DMS114 treated with DMSO at 0.1 percent for 48 hours (cell line): ENCODE measurements around the gene DNAJC12.
"Not testable (repeated sequence)": the region's sequence is repeated elsewhere in the genome, so short reads cannot be mapped to it uniquely, and the experiment has no call there.

Experiments used
- DNase-seq: peaks from one replicate; lab custom pipeline; 2025; ENCODE audit not compliant: unreplicated experiment; lab: John Stamatoyannopoulos, UW

Gene DNAJC12

DNA sequence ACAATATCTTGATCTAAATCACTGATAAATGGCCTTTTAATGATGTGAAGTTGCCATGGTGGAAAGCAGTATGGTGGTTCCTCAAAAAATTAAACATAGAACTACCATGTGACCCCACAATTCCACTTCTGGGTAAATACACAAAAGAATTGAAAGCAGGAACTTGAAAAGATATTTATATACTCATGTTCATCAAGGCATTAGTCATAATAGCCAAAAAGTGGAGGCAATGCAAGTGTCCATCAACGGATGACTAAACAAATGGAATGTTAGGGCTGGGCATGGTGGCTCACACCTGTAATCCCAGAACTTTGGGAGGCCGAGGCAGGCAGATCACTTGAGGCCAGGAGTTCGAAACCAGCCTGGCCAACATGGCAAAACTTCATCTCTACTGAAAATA lies 2.0 kb upstream of the DNAJC12 start:
- no peak for DNase-seq

- not testable (repeated sequence) for DNase-seq
Measured at GRCh38 chr10:67839511-67839910, 1.5 kb upstream of the DNAJC12 start.

- DNase-seq: no peak
Measured at GRCh38 chr10:67836972-67837371, 1.0 kb downstream of the DNAJC12 start.

- DNase-seq: no peak
Measured at GRCh38 chr10:67836488-67836887, 1.5 kb downstream of the DNAJC12 start.

DNA sequence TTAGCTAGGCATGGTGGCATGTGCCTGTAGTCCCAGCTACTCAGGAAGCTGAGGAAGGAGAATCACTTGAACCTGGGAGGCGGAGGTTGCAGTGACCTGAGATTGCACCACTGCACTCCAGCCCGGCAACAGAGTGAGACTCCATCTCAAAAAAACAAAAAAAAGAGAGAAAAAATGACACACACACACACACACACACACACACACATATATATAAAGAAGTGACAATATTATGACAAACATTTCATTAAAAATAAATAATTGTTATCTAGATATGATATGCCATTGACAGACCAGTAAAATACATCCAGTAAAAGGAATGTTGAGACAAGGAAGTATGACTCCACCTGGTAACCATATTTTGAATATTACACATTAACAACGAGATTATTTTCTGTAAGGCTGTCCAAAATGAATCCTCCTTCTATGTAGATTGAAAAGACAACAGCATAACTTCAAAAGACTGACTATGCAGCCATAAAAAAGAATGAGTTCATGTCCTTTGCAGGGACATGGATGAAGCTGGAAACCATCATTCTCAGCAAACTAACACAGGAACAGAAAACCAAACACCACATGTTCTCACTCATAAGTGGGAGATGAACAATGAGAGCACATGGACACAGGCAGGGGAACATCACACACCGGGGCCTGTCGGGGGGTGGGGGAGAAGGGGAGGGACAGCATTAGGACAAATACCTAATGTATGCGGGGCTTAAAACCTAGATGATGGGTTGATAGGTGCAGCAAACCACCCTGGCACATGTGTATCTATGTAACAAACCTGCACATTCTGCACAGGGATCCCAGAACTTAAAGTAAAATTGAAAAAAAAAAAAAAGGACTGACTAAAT lies 2.2 kb downstream of the DNAJC12 start:
- DNase-seq: not testable (repeated sequence)

DNA sequence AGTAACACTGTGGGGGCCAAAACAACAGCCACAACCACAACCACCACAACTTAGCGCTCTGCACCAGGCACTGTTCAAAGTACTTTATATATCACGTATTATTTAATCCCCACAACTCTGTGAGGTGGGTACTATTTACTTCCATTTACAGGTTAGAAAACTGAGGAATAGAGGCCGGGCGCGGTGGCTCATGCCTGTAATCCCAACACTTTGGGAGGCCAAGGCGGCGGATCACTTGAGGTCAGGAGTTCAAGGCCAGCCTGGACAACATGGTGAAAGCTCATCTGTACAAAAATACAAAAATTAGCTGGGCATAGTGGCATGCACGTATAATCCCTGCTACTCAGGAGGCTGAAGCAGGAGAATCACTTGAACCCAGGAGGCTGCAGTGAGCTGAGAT lies 3.6 kb downstream of the DNAJC12 start:
- no peak for DNase-seq

DNA sequence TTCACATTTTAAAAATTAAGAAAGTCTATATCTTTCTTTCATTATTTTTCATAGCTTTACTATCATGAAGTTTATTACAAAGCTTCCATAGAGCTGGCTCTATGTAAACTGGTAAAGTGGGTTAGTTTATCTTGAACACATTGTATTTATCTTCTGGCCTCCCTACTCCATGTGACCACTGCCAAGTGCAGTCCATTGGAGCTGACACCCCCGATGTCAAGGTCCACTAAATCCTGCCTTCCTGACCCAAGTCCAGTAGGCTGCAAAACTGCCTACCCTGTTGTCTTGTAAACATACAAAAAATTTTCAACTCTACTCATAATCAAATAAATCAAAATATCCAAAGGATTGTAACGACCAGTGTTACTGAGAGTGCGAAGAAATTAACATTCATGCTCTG lies 10.2 kb downstream of the DNAJC12 start:
- no peak for DNase-seq

- DNase-seq: no peak
Measured at GRCh38 chr10:67819768-67820204, 18.2 kb downstream of the DNAJC12 start.

DNA sequence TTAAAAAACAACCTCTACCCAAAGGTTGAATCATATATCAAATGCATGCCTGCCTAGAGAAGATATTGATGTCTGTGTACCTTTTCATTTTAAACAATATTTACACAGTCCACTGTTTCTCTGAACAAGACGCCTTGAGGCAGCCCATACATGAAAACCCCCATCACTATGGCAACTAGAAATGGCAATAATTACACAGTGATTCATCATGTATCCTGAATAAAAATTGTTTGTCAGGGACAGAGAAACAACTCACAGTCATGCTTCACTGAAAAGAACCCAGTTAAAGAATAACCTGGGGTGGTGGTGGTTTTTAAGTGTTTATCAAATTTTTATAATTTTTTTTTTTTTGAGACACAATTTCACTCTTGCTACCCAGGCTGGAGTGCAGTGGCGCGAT lies 19.7 kb downstream of the DNAJC12 start:
- no peak for DNase-seq

DNA sequence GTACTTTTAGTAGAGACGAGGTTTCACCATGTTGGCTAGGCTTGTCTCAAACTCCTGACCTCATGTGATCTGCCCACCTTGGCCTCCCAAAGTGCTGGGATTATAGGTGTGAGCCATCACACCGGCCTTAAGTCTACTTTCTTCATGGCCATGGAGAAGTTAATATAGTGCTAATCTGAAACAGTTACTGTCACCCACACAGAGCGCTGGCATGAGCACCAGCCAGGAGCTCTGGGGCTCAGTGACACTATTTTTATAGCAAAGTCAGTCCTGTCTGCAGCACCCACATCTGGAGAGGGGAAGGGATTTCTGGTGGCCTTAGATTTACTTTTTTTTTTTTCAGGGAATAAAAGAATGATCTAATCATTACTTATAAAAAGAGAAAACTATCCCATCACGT lies 21.3 kb downstream of the DNAJC12 start:
- no peak for DNase-seq

- DNase-seq: no peak
Measured at GRCh38 chr10:67815571-67816059, 22.4 kb downstream of the DNAJC12 start.

- DNase-seq: no peak
Measured at GRCh38 chr10:67812007-67812406, 26.0 kb downstream of the DNAJC12 start.

DNA sequence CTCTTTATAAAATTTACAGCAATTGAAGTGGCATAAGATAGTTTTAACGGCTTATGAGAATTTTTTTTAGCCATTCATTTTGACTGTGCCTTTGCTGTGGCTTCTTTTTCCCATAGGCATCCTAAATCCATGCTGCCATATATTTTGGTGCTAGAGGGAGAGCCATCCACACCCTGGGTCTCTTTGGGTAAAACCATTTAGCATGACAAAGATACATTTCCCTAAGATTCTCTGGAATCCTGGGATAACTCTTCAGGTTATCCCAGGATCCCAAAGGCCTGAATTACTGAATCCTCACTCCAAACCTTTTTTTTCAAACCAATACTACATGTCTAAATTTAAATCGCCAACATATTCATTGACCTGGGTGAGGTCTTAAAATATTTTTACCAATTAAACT lies 28.9 kb downstream of the DNAJC12 start:
- DNase-seq: no peak

GRCh38 chr10:67808704-67809103 lies 29.3 kb downstream of the DNAJC12 start:
- no peak for DNase-seq

DNA sequence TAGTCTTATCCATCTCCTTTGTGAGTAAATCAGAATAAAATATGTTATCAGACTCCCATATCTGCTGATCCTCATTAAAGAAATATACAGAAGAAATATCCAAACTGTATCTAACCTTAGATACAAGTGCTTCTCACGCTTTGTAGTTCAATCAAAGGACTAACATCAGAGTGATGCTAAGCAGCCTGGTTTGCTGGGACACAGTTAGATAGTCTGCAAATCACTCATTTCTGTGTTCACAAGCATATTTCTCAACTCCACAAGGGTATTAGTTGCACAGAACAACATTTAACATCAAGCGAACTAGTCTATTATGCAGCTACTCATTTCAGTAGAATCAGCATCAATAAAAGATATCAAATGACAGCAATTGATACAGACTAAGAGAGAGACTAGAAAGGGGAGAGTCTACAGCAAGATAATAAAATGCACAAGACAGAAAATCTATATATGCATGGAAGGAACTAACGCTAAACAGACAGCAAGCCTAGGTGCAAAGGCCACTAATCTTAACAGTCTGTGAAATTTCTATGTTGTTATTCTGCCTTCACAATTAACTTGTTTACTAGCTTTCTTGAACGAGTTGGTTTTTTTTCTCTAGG lies 30.0 kb downstream of the DNAJC12 start:
- DNase-seq: no peak

- no peak for DNase-seq
Measured at GRCh38 chr10:67804395-67804678, 33.7 kb downstream of the DNAJC12 start.

- DNase-seq: no peak
Measured at GRCh38 chr10:67803588-67804394, 34.2 kb downstream of the DNAJC12 start.

DNA sequence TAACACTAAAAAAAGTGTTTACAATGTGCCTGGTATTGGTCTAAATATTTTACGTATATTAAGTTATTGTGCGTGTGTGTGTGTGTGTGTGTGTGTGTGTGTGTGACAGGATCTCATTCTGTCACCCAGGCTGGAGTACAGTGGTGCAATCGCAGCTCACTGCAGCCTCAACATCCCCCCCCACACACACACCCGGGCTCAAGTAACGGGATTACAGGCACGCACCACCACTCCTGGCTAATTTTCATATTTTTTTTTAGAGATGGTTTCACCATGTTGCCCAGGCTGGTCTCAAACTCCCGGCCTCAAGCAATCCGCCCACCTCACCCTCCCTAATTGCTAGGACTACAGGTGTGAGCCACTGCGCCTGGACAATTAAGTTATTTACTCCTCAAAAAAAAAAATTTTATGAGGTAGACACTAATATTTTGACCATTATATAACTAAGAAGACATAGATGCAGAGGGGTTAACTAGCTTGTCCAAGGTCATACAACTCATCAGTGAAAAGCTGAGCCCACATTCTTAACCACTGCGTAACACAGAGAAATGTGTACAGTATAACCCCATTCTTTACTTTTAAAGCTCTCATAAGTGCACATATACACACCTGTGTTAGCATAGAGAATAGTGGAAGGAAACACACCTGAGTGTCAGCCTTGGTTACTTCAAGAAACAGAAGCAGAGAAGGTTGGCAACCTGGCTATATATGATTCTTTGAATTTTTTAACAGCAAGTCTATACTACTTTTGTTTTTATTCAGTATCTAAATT lies 35.0 kb downstream of the DNAJC12 start:
- DNase-seq: no peak

GRCh38 chr10:67801118-67801517 lies 36.9 kb downstream of the DNAJC12 start:
- DNase-seq: no peak

DNA sequence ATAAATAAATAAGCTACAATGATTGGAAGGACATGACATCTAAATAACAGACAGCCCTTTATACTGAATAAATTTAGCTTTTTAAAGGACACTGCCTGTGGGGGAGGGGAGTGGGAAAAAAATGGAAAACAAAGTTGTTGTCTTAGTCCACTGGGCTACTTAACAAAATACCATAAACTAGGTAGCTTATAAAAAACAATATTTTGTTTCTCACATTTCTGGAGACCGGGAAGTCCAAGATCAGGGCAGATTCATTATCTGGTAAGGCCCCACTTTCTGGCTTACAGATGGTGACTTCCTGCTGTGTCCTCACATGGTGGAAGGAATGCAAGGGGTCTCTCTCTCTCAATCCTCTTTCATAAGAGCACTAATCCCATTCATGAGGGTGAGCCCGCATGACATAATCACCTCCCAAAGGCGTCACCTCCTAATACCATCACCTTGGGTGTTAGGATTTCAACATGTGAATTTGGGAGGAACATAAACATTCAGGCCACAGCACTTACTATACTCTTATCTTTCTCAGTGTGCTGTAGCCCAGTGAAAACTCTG lies 43.0 kb downstream of the DNAJC12 start:
- no peak for DNase-seq

GRCh38 chr10:67794256-67794655 lies 43.7 kb downstream of the DNAJC12 start:
- DNase-seq: no peak
